HG02588 (cell line): Measurements from ENCODE around the gene ARHGAP4.

Experiments used
- ATAC-seq: cut with Tn5 transposase; IDR thresholded peaks from one replicate; pipeline ENCODE4 v1.9.1; 2021; ENCODE audit warnings: mild to moderate bottlenecking, moderate library complexity; ENCODE audit not compliant: unreplicated experiment

ARHGAP4 gene

GRCh38 chrX:153908219-153908860 lies 17.7 kb downstream of the ARHGAP4 start:
- ATAC-seq, result no peak

GRCh38 chrX:153907456-153907855 lies 18.6 kb downstream of the ARHGAP4 start:
- no peak for ATAC-seq

DNA sequence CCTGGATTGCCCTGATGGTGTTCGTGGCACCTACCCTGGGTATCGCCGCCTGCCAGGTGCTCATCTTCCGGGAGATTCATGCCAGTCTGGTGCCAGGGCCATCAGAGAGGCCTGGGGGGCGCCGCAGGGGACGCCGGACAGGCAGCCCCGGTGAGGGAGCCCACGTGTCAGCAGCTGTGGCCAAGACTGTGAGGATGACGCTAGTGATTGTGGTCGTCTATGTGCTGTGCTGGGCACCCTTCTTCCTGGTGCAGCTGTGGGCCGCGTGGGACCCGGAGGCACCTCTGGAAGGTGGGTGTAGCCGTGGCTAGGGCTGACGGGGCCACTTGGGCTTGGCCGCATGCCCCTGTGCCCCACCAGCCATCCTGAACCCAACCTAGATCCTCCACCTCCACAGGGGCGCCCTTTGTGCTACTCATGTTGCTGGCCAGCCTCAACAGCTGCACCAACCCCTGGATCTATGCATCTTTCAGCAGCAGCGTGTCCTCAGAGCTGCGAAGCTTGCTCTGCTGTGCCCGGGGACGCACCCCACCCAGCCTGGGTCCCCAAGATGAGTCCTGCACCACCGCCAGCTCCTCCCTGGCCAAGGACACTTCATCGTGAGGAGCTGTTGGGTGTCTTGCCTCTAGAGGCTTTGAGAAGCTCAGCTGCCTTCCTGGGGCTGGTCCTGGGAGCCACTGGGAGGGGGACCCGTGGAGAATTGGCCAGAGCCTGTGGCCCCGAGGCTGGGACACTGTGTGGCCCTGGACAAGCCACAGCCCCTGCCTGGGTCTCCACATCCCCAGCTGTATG lies 19.7 kb downstream of the ARHGAP4 start:
- no peak for ATAC-seq

- ATAC-seq, result no peak
These were observed 20.5 kb downstream of the ARHGAP4 start for GRCh38 chrX:153905481-153906095.

- ATAC-seq, result no peak
These were observed 21.8 kb downstream of the ARHGAP4 start, which contains the start of gene AVPR2 for GRCh38 chrX:153903991-153904957. Gene AVPR2, plus strand, starts transcription at chrX:153904673. Its CDS starts 473 bp downstream, at chrX:153905146.

GRCh38 chrX:153903238-153903980 lies 22.7 kb downstream of the ARHGAP4 start:
- no peak for ATAC-seq

- ATAC-seq, result no peak
These were observed 23.7 kb downstream of the ARHGAP4 start for GRCh38 chrX:153902385-153902784.

- no peak for ATAC-seq
These were observed 24.3 kb downstream of the ARHGAP4 start for GRCh38 chrX:153901753-153902140.

GRCh38 chrX:153900831-153901752 lies 25.0 kb downstream of the ARHGAP4 start:
- no peak for ATAC-seq

DNA sequence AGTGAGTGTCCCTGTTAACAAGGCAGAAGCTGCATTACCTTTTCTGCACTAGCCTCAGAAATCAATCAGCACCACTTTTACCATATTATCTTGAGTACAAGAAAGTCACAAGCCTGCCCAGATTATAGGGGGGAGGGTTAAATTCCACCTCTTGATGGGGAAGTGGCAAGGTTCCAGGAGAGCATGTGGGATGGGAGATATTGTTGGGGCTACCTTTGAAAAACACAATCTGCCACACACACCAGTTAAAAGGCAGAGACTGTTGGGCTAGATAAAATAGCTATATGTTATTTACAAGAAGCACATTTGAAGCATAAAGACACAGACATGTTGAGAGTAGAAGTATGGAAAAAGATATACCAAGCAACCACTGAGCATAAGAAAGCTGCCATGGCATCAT lies 28.2 kb downstream of the ARHGAP4 start:
- no peak for ATAC-seq

GRCh38 chrX:153889123-153889522 lies 36.9 kb downstream of the ARHGAP4 start:
- ATAC-seq, result no peak

- no peak for ATAC-seq
These were observed 37.7 kb downstream of the ARHGAP4 start for GRCh38 chrX:153888344-153888743.

DNA sequence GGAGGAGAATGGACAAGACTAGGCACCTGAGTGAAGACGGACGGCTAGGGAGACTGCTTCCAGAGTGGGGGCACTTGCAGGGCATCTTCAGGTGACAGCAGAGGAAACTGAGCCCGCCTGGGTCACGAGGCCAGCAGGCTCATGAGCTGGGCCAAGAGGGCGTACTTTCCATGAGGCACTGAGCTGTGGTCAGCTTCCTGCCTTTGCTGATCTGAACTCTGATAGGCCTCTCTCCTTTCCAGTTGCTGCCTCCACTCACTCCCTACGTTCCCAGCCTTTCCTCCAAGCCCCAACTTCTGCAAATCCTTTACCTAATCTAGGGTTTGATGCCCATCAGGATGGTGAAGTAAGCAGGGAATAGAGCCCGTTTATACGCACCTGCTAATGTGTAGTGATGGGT lies 38.7 kb downstream of the ARHGAP4 start:
- ATAC-seq, result no peak

GRCh38 chrX:153886915-153887314 lies 39.1 kb downstream of the ARHGAP4 start:
- no peak for ATAC-seq

GRCh38 chrX:153885968-153886903 lies 39.8 kb downstream of the ARHGAP4 start, which contains the start of gene L1CAM:
Gene L1CAM, minus strand, starts transcription at chrX:153886173. Its CDS starts 10,337 bp downstream, at chrX:153875836.
- no peak for ATAC-seq

- ATAC-seq, result no peak
These were observed 40.8 kb downstream of the ARHGAP4 start for GRCh38 chrX:153885208-153885787.

GRCh38 chrX:153884590-153884989 lies 41.5 kb downstream of the ARHGAP4 start:
- ATAC-seq, result no peak
